Measurements from ENCODE around the gene SLK. TPM values are rescaled to one million over a fixed set of nuclear protein-coding genes. Genes with fewer than 3 reads are reported as not detected.

Gene SLK
- total and polyA plus RNA-seq, 10 of the 15 experiments (the other 5 are each of a cell fraction or from before 2014, with no cell fraction given): 2.5 to 24.2 (median 11.1) TPM

DNA sequence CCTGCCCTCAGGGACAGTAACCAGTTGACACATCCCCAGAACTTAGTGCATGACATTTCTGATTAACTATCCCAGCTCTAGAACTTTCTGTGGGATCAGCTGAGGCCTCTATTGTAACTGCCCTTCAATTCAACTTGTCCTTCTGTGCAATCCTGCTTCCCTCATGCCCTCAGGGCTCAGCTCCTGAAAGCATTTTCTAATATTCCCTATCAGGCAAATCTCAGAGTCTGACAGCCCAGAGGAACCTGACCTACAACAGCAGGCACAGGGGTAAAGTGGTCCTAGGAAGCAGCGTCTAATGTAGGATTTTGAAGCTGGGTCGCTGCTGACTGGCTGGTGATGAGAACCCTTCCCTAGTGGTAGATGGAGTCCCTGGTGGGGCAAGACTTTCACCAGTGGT is 35.3 kb upstream of the SLK start:
- SMC1A ChIA-PET (ENCODE audit: uncharacterized antibody, unreplicated experiment): no interaction called here
- Histone ChIP-seq H3K9ac (ENCODE audit: control insufficient read depth, insufficient read depth, low read length) (no peak overlapping the region), H4K20me1 (ENCODE audit: control insufficient read depth, insufficient read depth) (no peaks in the 10 kb centered on the region), H2AFZ (ENCODE audit: control insufficient read depth, low read depth, low read length) (no peak overlapping the region), H3K36me3 (ENCODE audit: control insufficient read depth in 2 of 2, insufficient read depth in 2 of 2, low read length in 1 of 2) (no peaks in the 10 kb centered on the region), H3K4me3 (no peak overlapping the region), H3K4me2 (ENCODE audit: control insufficient read depth, insufficient read depth) (no peak overlapping the region), H3K4me1 (ENCODE audit: control insufficient read depth, insufficient read depth, low read length) (no peaks in the 10 kb centered on the region), H3K27ac (ENCODE audit: control insufficient read depth, insufficient read depth) (no peak overlapping the region), H3K27me3 (replicated peaks in 1 of 2; ENCODE audit: control insufficient read depth in 2 of 2, insufficient read depth in 2 of 2, low read length in 1 of 2) (no peaks in the 10 kb centered on the region), H3K79me2 (ENCODE audit: control insufficient read depth, insufficient read depth, low read length) (no peaks in the 10 kb centered on the region), H3K9me3 (replicated peaks; ENCODE audit: control insufficient read depth, insufficient read depth, low read length) (no peaks in the 10 kb centered on the region)
- POLR2A ChIA-PET: no interaction called here
- ATAC-seq (no peak), FAIRE-seq (no peak), DNase-seq (ENCODE audit: low read depth, low spot score) (no peak)
- intact Hi-C loops (cut with micrococcal nuclease; ENCODE audit: unreplicated experiment): no loop called here
- RAD21 ChIA-PET (ENCODE audit: unreplicated experiment): no interaction called here
- in situ Hi-C loops (cut with MboI): no loop called here
- CTCF ChIA-PET: no interaction called here
- BruUV-seq (replicated peaks): no TSS peak
- 70% methylated on average over 2 of the region's 2 CpGs for WGBS (ENCODE audit: insufficient coverage, insufficient replicate concordance, low lambda C conversion rate, missing lambda C conversion rate)
- TF ChIP-seq SMC3 (IDR thresholded peaks at IDR 0.05; ENCODE audit: borderline replicate concordance, low read length) (no peak), CREM (IDR thresholded peaks at IDR 0.05; ENCODE audit: low read depth) (no peak), ELK1 (IDR thresholded peaks at IDR 0.05; ENCODE audit: low read depth, low read length) (no peak), RAD21 (IDR thresholded peaks at IDR 0.05; ENCODE audit: insufficient read depth, low read depth, low read length) (no peak), CHD1 (IDR thresholded peaks at IDR 0.05; ENCODE audit: low read depth, low read length) (no peak), STAT1 (conservative IDR thresholded peaks at IDR 0.05) (no peak), ZBED1 (IDR thresholded peaks at IDR 0.05; ENCODE audit: borderline replicate concordance) (no peak), MTA3 (IDR thresholded peaks at IDR 0.05; ENCODE audit: borderline replicate concordance, low read length) (no peak), SRF (IDR thresholded peaks at IDR 0.05; ENCODE audit: low read depth in 2 of 2, low read length in 2 of 2) (no peak), EP300 (IDR thresholded peaks at IDR 0.05; ENCODE audit: borderline replicate concordance in 1 of 2, control insufficient read depth in 1 of 2, low read depth in 2 of 2, low read length in 2 of 2) (no peak), NFIC (IDR thresholded peaks at IDR 0.05; ENCODE audit: low read depth, low read length) (no peak), STAT3 (IDR thresholded peaks at IDR 0.05; ENCODE audit: low read depth, low read length) (no peak), BCL3 (IDR thresholded peaks at IDR 0.05; ENCODE audit: borderline replicate concordance, insufficient read depth, low read depth, low read length, poor library complexity, severe bottlenecking) (no peak), JUND (IDR thresholded peaks at IDR 0.05; ENCODE audit: low read depth, low read length) (no peak)

All from GM12878 (cell line).